GM12892 (cell line): Measurements from ENCODE around the gene MAML3.

Experiments
- POLR2A ChIP-seq: IDR thresholded peaks from 2 replicates; pipeline ENCODE4 v1.6.1; 2011; ENCODE audit warnings: low read depth, low read length, control low read depth
- POLR2AphosphoS5 ChIP-seq: IDR thresholded peaks from 2 replicates; pipeline ENCODE4 v1.6.1; 2011; ENCODE audit warnings: low read depth, low read length, control low read depth

- TF ChIP-seq POLR2A (no peak), POLR2AphosphoS5 (no peak)
Observed at GRCh38 chr4:140126261-140126660, 27.7 kb downstream of the MAML3 start.
